GM19468 (cell line): ENCODE measurements around the gene IL23R.

Experiments
- ATAC-seq: cut with Tn5 transposase; IDR thresholded peaks from one replicate; pipeline ENCODE4 v1.9.1; 2021; ENCODE audit warnings: mild to moderate bottlenecking, moderate library complexity, moderate number of reproducible peaks; ENCODE audit not compliant: unreplicated experiment; ENCODE audit errors: extremely low read depth

The IL23R gene

GRCh38 chr1:67226688-67227087 lies 60.4 kb downstream of the IL23R start:
- ATAC-seq: no peak

- ATAC-seq: no peak
These were observed 60.9 kb downstream of the IL23R start for GRCh38 chr1:67227196-67227595.

GRCh38 chr1:67228791-67229190 lies 62.5 kb downstream of the IL23R start:
- ATAC-seq: no peak

- ATAC-seq: no peak
These were observed 64.3 kb downstream of the IL23R start for GRCh38 chr1:67230539-67230938.

GRCh38 chr1:67236277-67236676 lies 70.0 kb downstream of the IL23R start:
- ATAC-seq: no peak

- ATAC-seq: no peak
These were observed 73.5 kb downstream of the IL23R start for GRCh38 chr1:67239738-67240137.

GRCh38 chr1:67241200-67241746 lies 75.0 kb downstream of the IL23R start:
- no peak for ATAC-seq

- ATAC-seq: no peak
These were observed 75.8 kb downstream of the IL23R start for GRCh38 chr1:67242016-67242415.

- ATAC-seq: no peak
These were observed 83.9 kb downstream of the IL23R start for GRCh38 chr1:67250051-67250653.

GRCh38 chr1:67256291-67257172 lies 90.3 kb downstream of the IL23R start:
- ATAC-seq: no peak

- ATAC-seq: no peak
These were observed 90.9 kb downstream of the IL23R start for GRCh38 chr1:67257173-67257535.

- ATAC-seq: no peak
These were observed 95.4 kb downstream of the IL23R start for GRCh38 chr1:67261680-67262079.

GRCh38 chr1:67262735-67263134 lies 96.5 kb downstream of the IL23R start:
- ATAC-seq: no peak

GRCh38 chr1:67264152-67264551 lies 97.9 kb downstream of the IL23R start:
- ATAC-seq: no peak

- ATAC-seq: no peak
These were observed 98.6 kb downstream of the IL23R start for GRCh38 chr1:67264899-67265298.

GRCh38 chr1:67269061-67269460 lies 102.8 kb downstream of the IL23R start:
- ATAC-seq: no peak

GRCh38 chr1:67270541-67270940 lies 104.3 kb downstream of the IL23R start:
- no peak for ATAC-seq

- ATAC-seq: no peak
These were observed 107.3 kb downstream of the IL23R start for GRCh38 chr1:67273591-67273990.

- ATAC-seq: no peak
These were observed 108.5 kb downstream of the IL23R start for GRCh38 chr1:67274623-67275325.

- no peak for ATAC-seq
These were observed 114.4 kb downstream of the IL23R start for GRCh38 chr1:67280696-67281095.

GRCh38 chr1:67281244-67281643 lies 115.0 kb downstream of the IL23R start:
- no peak for ATAC-seq
